HG03571 (cell line): Measurements from ENCODE around the gene MFRP.

Experiments used
- ATAC-seq: cut with Tn5 transposase; IDR thresholded peaks from one replicate; pipeline ENCODE4 v1.9.1; 2021; ENCODE audit not compliant: unreplicated experiment

Gene MFRP

GRCh38 chr11:119359365-119360214 is 13.1 kb upstream of the MFRP start:
- no peak for ATAC-seq

GRCh38 chr11:119357074-119357473 is 10.6 kb upstream of the MFRP start:
- ATAC-seq, result no peak

GRCh38 chr11:119356349-119357031 is 10.0 kb upstream of the MFRP start:
- ATAC-seq, result peak; percentile 67

GRCh38 chr11:119355091-119355843 is 8.8 kb upstream of the MFRP start:
- ATAC-seq, result no peak

- no peak for ATAC-seq
These were observed 6.4 kb upstream of the MFRP start for GRCh38 chr11:119352857-119353260.

- no peak for ATAC-seq
These were observed 4.7 kb upstream of the MFRP start for GRCh38 chr11:119351232-119351631.

GRCh38 chr11:119350302-119350701 is 3.8 kb upstream of the MFRP start:
- ATAC-seq, result no peak

GRCh38 chr11:119347940-119348605 is 1.6 kb upstream of the MFRP start:
- no peak for ATAC-seq

- ATAC-seq, result no peak
These were observed 737 bp upstream of the MFRP start for GRCh38 chr11:119347242-119347641.

GRCh38 chr11:119345685-119346084 is 820 bp downstream of the MFRP start:
- no peak for ATAC-seq

- no peak for ATAC-seq
These were observed 2.1 kb downstream of the MFRP start for GRCh38 chr11:119344291-119345010.

- no peak for ATAC-seq
These were observed 2.8 kb downstream of the MFRP start for GRCh38 chr11:119343726-119344125.

GRCh38 chr11:119342362-119343130 is 4.0 kb downstream of the MFRP start:
- no peak for ATAC-seq

GRCh38 chr11:119342023-119342300 is 4.5 kb downstream of the MFRP start:
- no peak for ATAC-seq

GRCh38 chr11:119341222-119342022 is 5.1 kb downstream of the MFRP start:
- ATAC-seq, result no peak

- no peak for ATAC-seq
These were observed 5.9 kb downstream of the MFRP start, which contains the start of gene C1QTNF5 for GRCh38 chr11:119340335-119341221. Gene C1QTNF5 (minus strand): TSS chr11:119340883. CDS start chr11:119340397, 486 bp downstream.

- no peak for ATAC-seq
These were observed 6.7 kb downstream of the MFRP start for GRCh38 chr11:119339589-119340334.
